ENCODE results near the gene C11orf52. TPM values are rescaled to one million over a fixed set of nuclear protein-coding genes. Genes with fewer than 3 reads are reported as not detected.
"Not testable (repeated sequence)": the region's sequence is repeated elsewhere in the genome, so short reads cannot be mapped to it uniquely, and the experiment has no call there.

Gene C11orf52
- polyA plus RNA-seq, 1 donor, result 14.6 TPM

GRCh38 chr11:111882202-111882601, 36.5 kb upstream of the C11orf52 start:
- no peak overlapping the region for H3K27ac ChIP-seq (ENCODE audit: low read length)
- DNase-seq, result no peak
- no peak overlapping the region for H3K4me3 ChIP-seq (ENCODE audit: low read length)
- H3K4me1 ChIP-seq (ENCODE audit: control insufficient read depth, insufficient read depth, low read length), result peaks cover 13% of the 10 kb centered on the region
- no peaks in the 10 kb centered on the region for H3K36me3 ChIP-seq (ENCODE audit: control insufficient read depth, insufficient read depth, low read length)
- no CpG with 5 or more reads among the region's 5 CpGs for WGBS (ENCODE audit: insufficient coverage, low lambda C conversion rate)
- H3K27me3 ChIP-seq (ENCODE audit: control insufficient read depth, insufficient read depth, low read length), result no peaks in the 10 kb centered on the region
- no peaks in the 10 kb centered on the region for H3K9me3 ChIP-seq (ENCODE audit: control insufficient read depth, low read depth, low read length)

DNA sequence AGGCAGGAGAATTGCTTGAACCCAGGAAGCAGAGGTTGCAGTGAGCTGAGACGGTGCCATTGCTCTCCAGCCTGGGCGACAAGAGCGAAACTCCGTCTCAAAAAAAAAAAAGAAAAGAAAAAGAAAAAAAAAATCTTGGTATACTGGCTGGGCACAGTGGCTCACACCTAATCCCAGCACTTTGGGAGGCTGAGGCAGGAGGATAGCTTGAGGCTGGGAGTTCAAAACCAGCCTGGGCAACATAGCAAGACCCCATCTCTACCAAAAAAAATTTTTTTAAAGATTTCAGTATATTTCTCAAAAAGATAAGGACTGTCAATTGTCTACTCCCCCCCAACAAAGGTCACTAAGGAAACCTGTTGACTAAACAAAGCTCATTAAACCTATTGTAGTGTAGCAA, 33.7 kb upstream of the C11orf52 start:
- 72% methylated on average over 3 of the region's 4 CpGs for WGBS (ENCODE audit: insufficient coverage, low lambda C conversion rate)
- not testable (repeated sequence) for H3K4me3 ChIP-seq (ENCODE audit: low read length); H3K9me3 ChIP-seq (ENCODE audit: control insufficient read depth, low read depth, low read length); DNase-seq; H3K27ac ChIP-seq (ENCODE audit: low read length); H3K27me3 ChIP-seq (ENCODE audit: control insufficient read depth, insufficient read depth, low read length); H3K4me1 ChIP-seq (ENCODE audit: control insufficient read depth, insufficient read depth, low read length); H3K36me3 ChIP-seq (ENCODE audit: control insufficient read depth, insufficient read depth, low read length)

DNA sequence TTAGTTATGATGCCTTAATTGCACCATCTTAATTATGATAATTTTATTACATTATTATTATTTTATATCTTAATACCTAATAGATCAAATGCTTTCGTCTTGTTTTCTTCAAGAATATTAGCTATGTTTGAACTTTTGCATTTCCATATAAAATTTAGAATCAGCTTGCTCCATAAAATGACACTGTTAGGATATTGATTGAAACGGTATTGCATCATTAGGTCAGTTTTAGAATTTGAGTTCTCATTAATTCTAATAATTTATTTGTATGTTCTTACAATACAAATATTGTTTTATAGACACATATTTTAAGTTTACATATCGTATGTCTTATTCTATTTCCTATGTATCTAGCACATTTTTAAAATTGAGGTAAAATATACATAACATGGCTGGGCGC, 32.7 kb upstream of the C11orf52 start:
- no peaks in the 10 kb centered on the region for H3K36me3 ChIP-seq (ENCODE audit: control insufficient read depth, insufficient read depth, low read length)
- no peaks in the 10 kb centered on the region for H3K27me3 ChIP-seq (ENCODE audit: control insufficient read depth, insufficient read depth, low read length)
- no peaks in the 10 kb centered on the region for H3K4me1 ChIP-seq (ENCODE audit: control insufficient read depth, insufficient read depth, low read length)
- no peak for DNase-seq
- H3K9me3 ChIP-seq (ENCODE audit: control insufficient read depth, low read depth, low read length), result no peaks in the 10 kb centered on the region
- WGBS (ENCODE audit: insufficient coverage, low lambda C conversion rate), result 100% methylated on average over 3 of the region's 4 CpGs
- no peak overlapping the region for H3K4me3 ChIP-seq (ENCODE audit: low read length)
- H3K27ac ChIP-seq (ENCODE audit: low read length), result no peak overlapping the region

DNA sequence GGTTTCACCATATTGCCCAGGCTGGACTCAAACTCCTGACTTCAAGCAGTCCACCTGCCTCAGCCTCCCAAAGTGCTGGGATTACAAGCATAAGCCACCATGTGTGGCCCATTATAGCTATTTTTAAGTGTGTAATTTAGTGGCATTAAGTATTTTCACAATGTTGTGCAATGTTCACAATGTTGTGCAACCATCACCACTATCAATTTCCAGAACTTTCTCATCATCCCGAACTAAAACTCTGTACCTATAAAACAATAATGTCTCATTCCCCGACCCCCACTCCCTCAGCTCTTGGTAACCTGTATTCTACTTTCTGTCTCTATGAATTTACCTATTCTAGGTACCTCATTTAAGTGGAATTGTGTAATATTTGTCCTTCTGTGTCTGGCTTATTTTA, 31.9 kb upstream of the C11orf52 start:
- H3K9me3 ChIP-seq (ENCODE audit: control insufficient read depth, low read depth, low read length), result no peaks in the 10 kb centered on the region
- no peak overlapping the region for H3K27ac ChIP-seq (ENCODE audit: low read length)
- DNase-seq, result no peak
- no peaks in the 10 kb centered on the region for H3K36me3 ChIP-seq (ENCODE audit: control insufficient read depth, insufficient read depth, low read length)
- no peak overlapping the region for H3K4me3 ChIP-seq (ENCODE audit: low read length)
- 95% methylated on average over 2 of the region's 2 CpGs for WGBS (ENCODE audit: insufficient coverage, low lambda C conversion rate)
- no peaks in the 10 kb centered on the region for H3K27me3 ChIP-seq (ENCODE audit: control insufficient read depth, insufficient read depth, low read length)
- no peaks in the 10 kb centered on the region for H3K4me1 ChIP-seq (ENCODE audit: control insufficient read depth, insufficient read depth, low read length)

- DNase-seq, result no peak
- WGBS (ENCODE audit: insufficient coverage, low lambda C conversion rate), result 80% methylated on average over 2 of the region's 2 CpGs
- Histone ChIP-seq H3K27ac (ENCODE audit: low read length) (no peak overlapping the region), H3K9me3 (ENCODE audit: control insufficient read depth, low read depth, low read length) (no peaks in the 10 kb centered on the region), H3K27me3 (ENCODE audit: control insufficient read depth, insufficient read depth, low read length) (no peaks in the 10 kb centered on the region), H3K4me3 (ENCODE audit: low read length) (no peak overlapping the region), H3K4me1 (ENCODE audit: control insufficient read depth, insufficient read depth, low read length) (no peaks in the 10 kb centered on the region), H3K36me3 (ENCODE audit: control insufficient read depth, insufficient read depth, low read length) (no peaks in the 10 kb centered on the region)
Observed at GRCh38 chr11:111905411-111905810, 13.3 kb upstream of the C11orf52 start.

GRCh38 chr11:111906680-111907079, 12.0 kb upstream of the C11orf52 start:
- peaks cover 7% of the 10 kb centered on the region for H3K4me1 ChIP-seq (ENCODE audit: control insufficient read depth, insufficient read depth, low read length)
- no peak for DNase-seq
- no peak overlapping the region for H3K27ac ChIP-seq (ENCODE audit: low read length)
- H3K4me3 ChIP-seq (ENCODE audit: low read length), result no peak overlapping the region
- no peaks in the 10 kb centered on the region for H3K27me3 ChIP-seq (ENCODE audit: control insufficient read depth, insufficient read depth, low read length)
- WGBS (ENCODE audit: insufficient coverage, low lambda C conversion rate), result no CpG with 5 or more reads among the region's 1 CpG
- no peaks in the 10 kb centered on the region for H3K9me3 ChIP-seq (ENCODE audit: control insufficient read depth, low read depth, low read length)
- H3K36me3 ChIP-seq (ENCODE audit: control insufficient read depth, insufficient read depth, low read length), result no peaks in the 10 kb centered on the region

- H3K9me3 ChIP-seq (ENCODE audit: control insufficient read depth, low read depth, low read length), result no peaks in the 10 kb centered on the region
- H3K27me3 ChIP-seq (ENCODE audit: control insufficient read depth, insufficient read depth, low read length), result peaks cover 14% of the 10 kb centered on the region
- no peak overlapping the region for H3K4me3 ChIP-seq (ENCODE audit: low read length)
- H3K36me3 ChIP-seq (ENCODE audit: control insufficient read depth, insufficient read depth, low read length), result no peaks in the 10 kb centered on the region
- no peak overlapping the region for H3K27ac ChIP-seq (ENCODE audit: low read length)
- peaks cover 14% of the 10 kb centered on the region for H3K4me1 ChIP-seq (ENCODE audit: control insufficient read depth, insufficient read depth, low read length)
- no CpG with 5 or more reads among the region's 5 CpGs for WGBS (ENCODE audit: insufficient coverage, low lambda C conversion rate)
- no peak for DNase-seq
Observed at GRCh38 chr11:111908639-111909305, 9.9 kb upstream of the C11orf52 start.

DNA sequence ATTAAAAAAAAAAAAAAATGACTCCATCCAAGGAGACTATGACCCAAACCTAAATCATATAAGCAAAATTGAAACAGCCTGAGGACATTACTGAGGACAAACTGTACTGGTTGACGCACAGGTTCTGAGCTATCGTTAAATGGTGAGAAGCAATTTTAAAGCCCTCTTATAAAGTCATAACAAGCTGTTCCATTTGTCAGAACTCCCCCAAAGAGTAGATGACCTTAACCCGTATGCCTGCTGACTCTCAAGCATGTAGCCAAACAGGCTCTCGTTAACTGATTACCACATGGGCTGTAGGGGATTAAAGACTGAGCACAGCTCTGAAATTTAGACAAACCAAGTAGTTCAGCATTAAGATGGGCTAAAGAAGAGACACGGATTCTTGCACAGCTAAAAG, 9.3 kb upstream of the C11orf52 start:
- peaks cover 14% of the 10 kb centered on the region for H3K4me1 ChIP-seq (ENCODE audit: control insufficient read depth, insufficient read depth, low read length)
- peaks cover 14% of the 10 kb centered on the region for H3K27me3 ChIP-seq (ENCODE audit: control insufficient read depth, insufficient read depth, low read length)
- no peak overlapping the region for H3K4me3 ChIP-seq (ENCODE audit: low read length)
- H3K27ac ChIP-seq (ENCODE audit: low read length), result no peak overlapping the region
- DNase-seq, result no peak
- no CpG with 5 or more reads among the region's 5 CpGs for WGBS (ENCODE audit: insufficient coverage, low lambda C conversion rate)
- H3K9me3 ChIP-seq (ENCODE audit: control insufficient read depth, low read depth, low read length), result no peaks in the 10 kb centered on the region
- no peaks in the 10 kb centered on the region for H3K36me3 ChIP-seq (ENCODE audit: control insufficient read depth, insufficient read depth, low read length)

GRCh38 chr11:111910676-111911562, 7.8 kb upstream of the C11orf52 start:
- Histone ChIP-seq H3K36me3 (ENCODE audit: control insufficient read depth, insufficient read depth, low read length) (no peaks in the 10 kb centered on the region), H3K4me3 (ENCODE audit: low read length) (peak overlapping the region; percentile 29), H3K4me1 (ENCODE audit: control insufficient read depth, insufficient read depth, low read length) (peaks cover 14% of the 10 kb centered on the region), H3K27me3 (ENCODE audit: control insufficient read depth, insufficient read depth, low read length) (peaks cover 14% of the 10 kb centered on the region), H3K9me3 (ENCODE audit: control insufficient read depth, low read depth, low read length) (no peaks in the 10 kb centered on the region), H3K27ac (ENCODE audit: low read length) (peak overlapping the region; percentile 65)
- DNase-seq, result peak in 1 of 2 donors; percentile 30
- 60% methylated on average over 2 of the region's 9 CpGs for WGBS (ENCODE audit: insufficient coverage, low lambda C conversion rate)

GRCh38 chr11:111911563-111912401, 6.9 kb upstream of the C11orf52 start, which contains the start of gene CRYAB:
Gene CRYAB, minus strand, starts transcription at chr11:111911770. Its CDS starts 46 bp downstream, at chr11:111911724.
- H3K4me1 ChIP-seq (ENCODE audit: control insufficient read depth, insufficient read depth, low read length), result peaks cover 14% of the 10 kb centered on the region
- H3K27me3 ChIP-seq (ENCODE audit: control insufficient read depth, insufficient read depth, low read length), result peaks cover 14% of the 10 kb centered on the region
- H3K36me3 ChIP-seq (ENCODE audit: control insufficient read depth, insufficient read depth, low read length), result no peaks in the 10 kb centered on the region
- H3K9me3 ChIP-seq (ENCODE audit: control insufficient read depth, low read depth, low read length), result no peaks in the 10 kb centered on the region
- peak within 1 kb of the TSS; percentile 65 for H3K27ac ChIP-seq (ENCODE audit: low read length)
- H3K4me3 ChIP-seq (ENCODE audit: low read length), result peak within 1 kb of the TSS; percentile 29
- 95% methylated on average over 4 of the region's 17 CpGs for WGBS (ENCODE audit: insufficient coverage, low lambda C conversion rate)
- DNase-seq, result peak; percentile 48 to 70
